HCT116 (cell line): ENCODE results near the gene SPARC. TPM values are rescaled to one million over a fixed set of nuclear protein-coding genes. Genes with fewer than 3 reads are reported as not detected.

Experiments
- ATAC-seq: fragments of 200-7000 bp; cut with Tn5 transposase; 2 replicates; pipeline ENCODE4 v1.9.1; 2020; ENCODE audit warnings: mild to moderate bottlenecking, moderate library complexity
- BruUV-seq: library from RNA; stranded (reverse); fragments of 400-500 nt; replicated peaks from 2 replicates; lab custom pipeline; 2021; lab: Mats Ljungman, UMichigan
- CTCF ChIA-PET: fragments of 300-600 bp; sonication (Branson Sonifier 250); formaldehyde crosslinking; loops from one replicate; lab custom pipeline; 2021; ENCODE audit warnings: antibody characterized with exemption; lab: Charles Lee
- POLR2A ChIA-PET: fragments of 300-600, 350-600 bp; sonication (Branson Sonifier 250); formaldehyde crosslinking; loops from one replicate; lab custom pipeline; 2021; ENCODE audit warnings: antibody characterized with exemption; lab: Charles Lee
- RAD21 ChIA-PET, 2 experiments: fragments of 300-600 bp; sonication (Branson Sonifier 250); formaldehyde crosslinking; loops; one replicate each; lab custom pipeline; 2023; ENCODE audit warnings: low total read pairs in 2 of 2; ENCODE audit not compliant: uncharacterized antibody in 2 of 2, unreplicated experiment in 2 of 2, low non-redundant PET in 1 of 2; lab: Charles Lee
- DNase-seq: peaks from one replicate; pipeline ENCODE4 v3.0.0-alpha.2; 2010; ENCODE audit warnings: low read depth, low spot score
- H2AFZ ChIP-seq: fragments of 200-600 bp; shearing (Covaris generic), sonication (generic); 2 replicates; pipeline ENCODE4 v1.6.1; 2017; ENCODE audit warnings: low read depth, mixed run types, mixed read lengths, antibody characterized with exemption, low read length; ENCODE audit not compliant: poor library complexity, severe bottlenecking
- H3K27ac ChIP-seq: 2 replicates; pipeline ENCODE4 v1.5.1; 2012; ENCODE audit warnings: low read depth, low read length
- H3K27me3 ChIP-seq: fragments of 200-600 bp; sonication (generic); 2 replicates; pipeline ENCODE4 v1.6.1; 2016; ENCODE audit warnings: mixed run types, low read length, mixed read lengths; ENCODE audit not compliant: insufficient read depth
- H3K36me3 ChIP-seq, 2 experiments: fragments of 200-500 bp in 1 of 2; fragments of 200-600 bp in 1 of 2; sonication (Bioruptor generic) in 1 of 2; sonication (generic) in 1 of 2; 2 replicates each; pipeline versions ENCODE4 v1.5.1 to v1.6.1; 2014 to 2016; ENCODE audit warnings: low read length in 2 of 2, inconsistent platforms in 1 of 2, mixed read lengths in 1 of 2, mixed run types in 1 of 2; ENCODE audit not compliant: insufficient read depth in 2 of 2, control insufficient read depth in 1 of 2
- H3K4me1 ChIP-seq, 2 experiments: fragments of 200-600 bp in 1 of 2; sonication (generic) in 1 of 2; 2 replicates each; pipeline versions ENCODE4 v1.5.1 to v1.6.1; 2012 to 2017; ENCODE audit warnings: low read length in 2 of 2, inconsistent platforms in 1 of 2, mild to moderate bottlenecking in 1 of 2, mixed read lengths in 1 of 2, mixed run types in 1 of 2, moderate library complexity in 1 of 2; ENCODE audit not compliant: insufficient read depth in 2 of 2, control insufficient read depth in 1 of 2
- H3K4me2 ChIP-seq: fragments of 200-600 bp; sonication (generic); 2 replicates; pipeline ENCODE4 v1.6.1; 2017; ENCODE audit warnings: mixed run types, low read length, mixed read lengths
- H3K4me3 ChIP-seq, 2 experiments: fragments of 200-600 bp in 1 of 2; sonication (generic) in 1 of 2; replicated peaks in 1 of 2; 2 replicates each; pipeline ENCODE4 v1.5.1; 2011 to 2016; ENCODE audit warnings: low read length in 2 of 2, control low read depth in 1 of 2, low read depth in 1 of 2, mild to moderate bottlenecking in 1 of 2, mixed read lengths in 1 of 2, mixed run types in 1 of 2
- H3K79me2 ChIP-seq: fragments of 200-600 bp; sonication (generic); 2 replicates; pipeline ENCODE4 v1.6.1; 2017; ENCODE audit warnings: mild to moderate bottlenecking, mixed run types, low read length, moderate library complexity, mixed read lengths; ENCODE audit not compliant: insufficient read depth
- H3K9ac ChIP-seq: fragments of 200-600 bp; sonication (generic); 2 replicates; pipeline ENCODE4 v1.6.1; 2016; ENCODE audit warnings: low read length, mixed read lengths
- H3K9me2 ChIP-seq: fragments of 200-600 bp; sonication (generic), shearing (Covaris generic); 2 replicates; pipeline ENCODE4 v1.6.1; 2017; ENCODE audit warnings: mixed run types, mild to moderate bottlenecking, moderate library complexity; ENCODE audit not compliant: insufficient read depth
- H3K9me3 ChIP-seq, 2 experiments: fragments of 200-500 bp in 1 of 2; fragments of 200-600 bp in 1 of 2; sonication (Bioruptor generic) in 1 of 2; sonication (generic) in 1 of 2; 2 replicates each; pipeline ENCODE4 v1.6.1; 2014 to 2017; ENCODE audit warnings: low read length in 2 of 2, mixed read lengths in 2 of 2, inconsistent platforms in 1 of 2, low read depth in 1 of 2, mild to moderate bottlenecking in 1 of 2, mixed run types in 1 of 2, moderate library complexity in 1 of 2; ENCODE audit not compliant: control insufficient read depth in 1 of 2, insufficient read depth in 1 of 2
- H4K20me1 ChIP-seq: fragments of 200-600 bp; sonication (generic), shearing (Covaris generic); 2 replicates; pipeline ENCODE4 v1.6.1; 2017; ENCODE audit warnings: mixed run types, mild to moderate bottlenecking, moderate library complexity; ENCODE audit not compliant: insufficient read depth
- CBX3 ChIP-seq: IDR thresholded peaks from 2 replicates; pipeline ENCODE4 v1.6.1; 2012; ENCODE audit warnings: low read depth
- CTCF ChIP-seq, 3 experiments: fragments of 200-600 bp in 1 of 3; sonication (generic) in 1 of 3; IDR thresholded peaks in 2 of 3; conservative IDR thresholded peaks in 1 of 3; 2 replicates each; pipeline ENCODE4 v1.5.1; 2012 to 2017; ENCODE audit warnings: low read depth in 2 of 3, low read length in 2 of 3, antibody characterized with exemption in 1 of 3, borderline replicate concordance in 1 of 3, control low read depth in 1 of 3, mild to moderate bottlenecking in 1 of 3, mixed read lengths in 1 of 3, mixed run types in 1 of 3, moderate library complexity in 1 of 3; ENCODE audit not compliant: insufficient read depth in 1 of 3
- ELF1 ChIP-seq: IDR thresholded peaks from 2 replicates; pipeline ENCODE4 v1.6.1; 2012; ENCODE audit warnings: low read depth, borderline replicate concordance
- FOSL1 ChIP-seq: IDR thresholded peaks from 2 replicates; pipeline ENCODE4 v1.6.1; 2012; ENCODE audit warnings: low read depth
- JUND ChIP-seq: IDR thresholded peaks from 2 replicates; pipeline ENCODE4 v1.6.1; 2012
- POLR2AphosphoS5 ChIP-seq: IDR thresholded peaks from 2 replicates; pipeline ENCODE4 v1.6.1; 2011; ENCODE audit warnings: mild to moderate bottlenecking, low read depth, low read length, moderate library complexity
- RAD21 ChIP-seq: IDR thresholded peaks from 2 replicates; pipeline ENCODE4 v1.6.1; 2012; ENCODE audit warnings: low read depth, mild to moderate bottlenecking
- SP1 ChIP-seq: IDR thresholded peaks from 2 replicates; pipeline ENCODE4 v1.6.1; 2012; ENCODE audit warnings: low read depth
- YY1 ChIP-seq: IDR thresholded peaks from 2 replicates; pipeline ENCODE4 v1.6.1; 2011; ENCODE audit warnings: low read length, low read depth, moderate library complexity, mild to moderate bottlenecking; ENCODE audit not compliant: insufficient replicate concordance; ENCODE audit errors: extremely low read depth
- ZBTB33 ChIP-seq: IDR thresholded peaks from 2 replicates; pipeline ENCODE4 v1.6.1; 2011; ENCODE audit warnings: mild to moderate bottlenecking, low read length, moderate library complexity; ENCODE audit not compliant: insufficient replicate concordance; ENCODE audit errors: extremely low read depth
- intact Hi-C: fragments of 100-400 bp; cut with micrococcal nuclease; formaldehyde crosslinking; loops from 2 replicates; pipeline ENCODE4 v1.10.0; 2022
- total RNA-seq: library from RNA; stranded (reverse); gene quantifications from one replicate; pipeline ENCODE4 v1.2.1, GENCODE V29; 2021; ENCODE audit not compliant: unreplicated experiment

The SPARC gene
- total RNA-seq, 1 experiment from 2014 or later: 3.0 TPM

GRCh38 chr5:151615431-151615830 is 71.3 kb downstream of the SPARC start:
- POLR2A ChIA-PET: no interaction called here
- intact Hi-C loops: no loop called here
- H2AFZ ChIP-seq: no peak overlapping the region
- no peak for TF ChIP-seq ZBTB33
- no peak for TF ChIP-seq ELF1
- TF ChIP-seq FOSL1: no peak
- TF ChIP-seq SP1: no peak
- no peak for TF ChIP-seq POLR2AphosphoS5
- TF ChIP-seq, all 23 proteins: peak for 0
- DNase-seq (no peak), ATAC-seq (peak; percentile 41; the same call in 1 of the 2 replicates)
- Histone ChIP-seq H3K4me2 (peak overlapping the region; percentile 19; the same call in 1 of the 2 replicates), H3K4me1 (peaks cover 32 to 52% of the 10 kb centered on the region in 2 experiments), H3K9me2 (no peaks in the 10 kb centered on the region), H3K79me2 (no peaks in the 10 kb centered on the region), H3K9ac (no peak overlapping the region), H3K36me3 (no peaks in the 10 kb centered on the region), H3K27ac (no peak overlapping the region), H3K27me3 (peaks cover 4% of the 10 kb centered on the region; the same call in 1 of the 2 replicates), H4K20me1 (no peaks in the 10 kb centered on the region), H3K4me3 (no peak overlapping the region), H3K9me3 (no peaks in the 10 kb centered on the region)
- BruUV-seq: no TSS peak
- RAD21 ChIA-PET: no interaction called here
- CTCF ChIA-PET: no interaction called here

GRCh38 chr5:151614565-151614964 is 72.2 kb downstream of the SPARC start:
- Histone ChIP-seq H4K20me1 (no peaks in the 10 kb centered on the region), H2AFZ (no peak overlapping the region), H3K9me2 (no peaks in the 10 kb centered on the region), H3K9me3 (no peaks in the 10 kb centered on the region), H3K4me3 (no peak overlapping the region), H3K4me1 (peaks cover 24 to 46% of the 10 kb centered on the region in 2 experiments), H3K79me2 (no peaks in the 10 kb centered on the region), H3K36me3 (no peaks in the 10 kb centered on the region), H3K9ac (no peak overlapping the region), H3K4me2 (peak overlapping the region; percentile 19; the same call in 1 of the 2 replicates), H3K27ac (no peak overlapping the region), H3K27me3 (0 out of 2 replicates have a peak, but pooled peaks cover 3% of the 10 kb centered on the region)
- no TSS peak for BruUV-seq
- ChIA-PET RAD21 (no interaction called here), POLR2A (no interaction called here), CTCF (no interaction called here)
- intact Hi-C loops: no loop called here
- ATAC-seq (no peak), DNase-seq (no peak)
- no peak for TF ChIP-seq ZBTB33
- no peak for TF ChIP-seq RAD21
- no peak for TF ChIP-seq CBX3
- TF ChIP-seq CTCF (IDR thresholded peaks at IDR 0.05 in 2 of 3, conservative IDR thresholded peaks at IDR 0.05 in 1 of 3; ENCODE audit: borderline replicate concordance in 1 of 3, insufficient read depth in 1 of 3, low read depth in 2 of 3, low read length in 2 of 3): no peak
- TF ChIP-seq JUND: no peak
- TF ChIP-seq YY1: no peak
